Heart right ventricle (tissue), 16 donors: ENCODE measurements around the gene OR4E1. TPM values are rescaled to one million over a fixed set of nuclear protein-coding genes. Genes with fewer than 3 reads are reported as not detected.
A peak's percentile ranks its signal among the peaks of the same experiment; 100 is the strongest.

Source experiments
- ATAC-seq, 8 donors: fragments of 200-7000 bp; cut with Tn5 transposase; one replicate each; pipeline ENCODE4 v1.9.1; 2020; ENCODE audit warnings: mild to moderate bottlenecking in 8 of 8, moderate library complexity in 8 of 8, moderate number of reproducible peaks in 1 of 8
- DNase-seq, 2 donors: peaks; one replicate each; pipeline ENCODE4 v3.0.0-alpha.2; 2020
- H3K27ac ChIP-seq, 10 donors: fragments of 200-600 bp; sonication (generic) in 2 of 10; one replicate each; pipeline versions ENCODE4 v1.5.0 to v1.8.0; 2020 to 2022; ENCODE audit warnings: mild to moderate bottlenecking in 3 of 10
- H3K27me3 ChIP-seq, 7 donors: fragments of 200-600 bp; one replicate each; pipeline ENCODE4 v1.8.0; 2021 to 2022; ENCODE audit warnings: mild to moderate bottlenecking in 2 of 7
- H3K36me3 ChIP-seq, 9 donors: fragments of 200-600 bp; sonication (generic) in 1 of 9; one replicate each; pipeline versions ENCODE4 v1.5.0 to v1.8.0; 2020 to 2022; ENCODE audit warnings: mild to moderate bottlenecking in 2 of 9
- H3K4me1 ChIP-seq, 9 donors: fragments of 200-600 bp; sonication (generic) in 1 of 9; one replicate each; pipeline versions ENCODE4 v1.5.0 to v1.8.0; 2020 to 2022; ENCODE audit warnings: mild to moderate bottlenecking in 4 of 9
- H3K4me3 ChIP-seq, 10 donors: fragments of 200-600 bp; sonication (generic) in 2 of 10; one replicate each; pipeline versions ENCODE4 v1.5.0 to v1.8.0; 2020 to 2022; ENCODE audit warnings: mild to moderate bottlenecking in 7 of 10, moderate library complexity in 2 of 10
- H3K9me3 ChIP-seq, 11 donors: fragments of 200-600 bp in 10 of 11; sonication (generic) in 2 of 11; one replicate each; pipeline versions ENCODE4 v1.5.0 to v1.8.0; 2013 to 2022; ENCODE audit warnings: mild to moderate bottlenecking in 2 of 11, control low read depth in 1 of 11, moderate library complexity in 1 of 11
- WGBS, 2 donors: extraction: QIAGEN DNeasy Blood & Tissue Kit; methylation state at CpG; one replicate each; pipeline ENCODE4 v1.1.7; 2013; ENCODE audit warnings: inconsistent platforms in 1 of 2; 5-methylcytosine and 5-hydroxymethylcytosine counted together
- intact Hi-C, 10 donors: fragments of 100-400 bp; cut with DNase I; formaldehyde crosslinking; loops; one replicate each; pipeline versions ENCODE4 v1.11.1 to v1.14.2; 2022
- polyA plus RNA-seq, 2 donors: library from polyadenylated mRNA; stranded (reverse); fragments of 200-250 nt; gene quantifications; one replicate each; pipeline ENCODE4 v1.2.3, GENCODE V29; 2013
- total RNA-seq, 10 donors: library from RNA; stranded (reverse); fragmentation: NEBNext Ultra II Directional in 3 of 10; extraction: Animal tissue kit (Norgen Biotek cat#: 25700) in 3 of 10; gene quantifications; one replicate each; pipeline versions ENCODE4 v1.2.1 to v1.2.4, GENCODE V29; 2021 to 2023
- TF ChIP-seq, protein P1 (sequence below), 9 donors: fragments of 200-600 bp; sonication (generic) in 2 of 9; IDR thresholded peaks; one replicate each; pipeline versions ENCODE4 v1.5.0 to v1.8.0; 2021 to 2022; ENCODE audit warnings: antibody characterized with exemption in 9 of 9, mild to moderate bottlenecking in 5 of 9, moderate library complexity in 1 of 9
- donor health status: Arrhythmogenic right ventricular cardiomyopathy.
- donor health status: ischemic (EF 13 %, LVEDD 7.1; RV severe dilation, severe dysfunction).
- donor health status: healthy with polysubstance abuse.
- donor health status: DM: no; HTN: yes; CAD: no.
- donor health status: DM: no; HTN: no; CAD: no.
- donor health status: ischemic (EF 25% LVEDD 6.9; RV normal size, moderate dysfunction).
- donor health status: ischemic (EF 25% LVEDD 5.7; RV mildly dilated, moderate dysfunction).
- donor health status: healthy.
- donor health status: DM: yes; HTN: yes; CAD: no.
- donor health status: Ischemic cardiomyopathy.
- donor health status: ischemic (EF 35%, LVEDD 5.7; RV mildly dilated, moderate dysfunction).
- donor health status: nonischemic (EF 11% LVEDD 7.7; RV severe dilation, severe dysfunction).
- donor health status: DM: yes; HTN: yes; CAD: no.
- donor health status: PGD.
- donor health status: ischemic (EF 29% LVEDD 5.4; RV normal size, mild dysfunction).
- donor health status: nonischemic (EF 23%, LVEDD 6.1; RV moderate dilation, normal function).

OR4E1 gene
- total and polyA plus RNA-seq, 12 donors: 0.06 TPM; not detected in 11

DNA sequence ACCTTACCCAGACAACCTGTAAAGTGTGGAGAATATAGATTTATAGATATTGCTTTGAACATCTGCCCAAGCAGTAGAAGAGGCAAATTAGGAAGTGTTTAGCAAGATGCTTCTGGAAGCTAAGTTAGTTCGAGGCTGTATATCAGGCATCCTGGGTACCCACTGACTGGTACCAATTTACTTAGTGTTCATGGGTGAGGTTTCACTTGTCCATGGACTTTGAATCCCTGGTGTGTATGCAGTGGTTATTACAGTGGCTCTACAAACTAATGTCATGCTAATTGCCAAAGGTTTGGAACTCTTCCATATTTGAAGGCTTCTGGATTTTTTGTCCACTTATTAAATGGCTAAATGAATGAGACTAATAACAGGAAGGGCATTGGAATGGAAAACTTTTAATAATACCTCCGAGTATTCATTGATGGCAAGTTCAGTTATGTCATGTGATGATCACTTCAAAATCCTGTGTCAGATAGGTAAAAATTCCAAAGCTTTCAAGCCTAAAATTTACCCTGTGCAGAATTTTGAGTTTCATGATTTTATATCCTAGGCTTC, 20.2 kb downstream of the OR4E1 start, which contains the start of gene OR4E2:
Gene OR4E2 (plus strand): TSS at position 505 of the 555 bp plus-strand sequence. CDS start 11,248 bp downstream, outside the sequence.
- H3K27me3 ChIP-seq: no peaks in the 10 kb centered on the region
- H3K9me3 ChIP-seq: peaks cover 0 to 9% (median 0%) of the 10 kb centered on the region in 11 donors
- intact Hi-C loops: no loop called here
- peak within 1 kb of the TSS in 1 of 10 donors; percentile 31 for H3K27ac ChIP-seq
- ATAC-seq (no peak), DNase-seq (no peak)
- no peak within 1 kb of the TSS for H3K4me3 ChIP-seq
- no peaks in the 10 kb centered on the region for H3K36me3 ChIP-seq
- TF ChIP-seq, protein P1, sequence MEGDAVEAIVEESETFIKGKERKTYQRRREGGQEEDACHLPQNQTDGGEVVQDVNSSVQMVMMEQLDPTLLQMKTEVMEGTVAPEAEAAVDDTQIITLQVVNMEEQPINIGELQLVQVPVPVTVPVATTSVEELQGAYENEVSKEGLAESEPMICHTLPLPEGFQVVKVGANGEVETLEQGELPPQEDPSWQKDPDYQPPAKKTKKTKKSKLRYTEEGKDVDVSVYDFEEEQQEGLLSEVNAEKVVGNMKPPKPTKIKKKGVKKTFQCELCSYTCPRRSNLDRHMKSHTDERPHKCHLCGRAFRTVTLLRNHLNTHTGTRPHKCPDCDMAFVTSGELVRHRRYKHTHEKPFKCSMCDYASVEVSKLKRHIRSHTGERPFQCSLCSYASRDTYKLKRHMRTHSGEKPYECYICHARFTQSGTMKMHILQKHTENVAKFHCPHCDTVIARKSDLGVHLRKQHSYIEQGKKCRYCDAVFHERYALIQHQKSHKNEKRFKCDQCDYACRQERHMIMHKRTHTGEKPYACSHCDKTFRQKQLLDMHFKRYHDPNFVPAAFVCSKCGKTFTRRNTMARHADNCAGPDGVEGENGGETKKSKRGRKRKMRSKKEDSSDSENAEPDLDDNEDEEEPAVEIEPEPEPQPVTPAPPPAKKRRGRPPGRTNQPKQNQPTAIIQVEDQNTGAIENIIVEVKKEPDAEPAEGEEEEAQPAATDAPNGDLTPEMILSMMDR (IDR thresholded peaks at IDR 0.05): no peak
- WGBS, 2 donors: 64 to 69% methylated on average over 2 of the region's 2 CpGs
- peaks cover 0 to 11% (median 0%) of the 10 kb centered on the region in 9 donors for H3K4me1 ChIP-seq

DNA sequence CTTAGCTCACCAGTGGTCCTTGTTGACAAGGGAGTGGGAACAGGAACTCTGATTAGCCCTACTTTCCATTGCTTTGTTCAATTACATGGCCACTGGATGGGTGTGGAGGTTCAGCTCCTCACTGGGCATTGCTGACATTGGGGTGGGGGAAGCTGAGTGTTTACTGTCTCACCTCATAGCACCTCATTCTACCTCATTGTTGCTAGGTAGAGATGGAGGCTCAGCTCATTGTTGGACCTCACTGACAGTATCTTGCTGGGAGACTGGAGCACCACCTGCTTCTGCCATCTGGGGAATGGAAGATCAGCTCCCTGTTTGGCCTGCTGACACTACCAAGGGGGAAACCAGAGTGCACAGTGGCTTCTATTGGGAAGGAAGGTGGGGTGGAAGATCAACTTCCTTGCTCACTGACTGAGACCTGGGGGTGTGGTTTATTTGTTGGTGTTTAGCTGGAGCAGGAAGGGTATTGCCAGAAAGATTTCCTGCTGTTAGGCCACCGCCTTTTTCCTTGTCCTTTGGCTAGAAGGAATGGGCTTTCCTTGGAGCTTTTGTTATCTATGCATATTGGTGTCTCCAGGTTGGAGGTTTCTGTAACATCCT, 21.3 kb downstream of the OR4E1 start:
- H3K4me3 ChIP-seq: no peak overlapping the region
- WGBS, 2 donors: 35 to 53% methylated on average over 1 of the region's 1 CpG
- H3K27ac ChIP-seq: peak overlapping the region in 4 of 10 donors; percentile 19 to 43 (median 28)
- TF ChIP-seq, protein P1 (IDR thresholded peaks at IDR 0.05): no peak
- peak in 1 of 2 donors; percentile 6 for DNase-seq
- peak in 6 of 8 donors; percentile 35 to 71 (median 53) for ATAC-seq
- no peaks in the 10 kb centered on the region for H3K27me3 ChIP-seq
- H3K9me3 ChIP-seq: peaks cover 0 to 12% (median 0%) of the 10 kb centered on the region in 11 donors
- intact Hi-C loops: no loop called here
- H3K36me3 ChIP-seq: no peaks in the 10 kb centered on the region
- peaks cover 0 to 11% (median 0%) of the 10 kb centered on the region in 9 donors for H3K4me1 ChIP-seq

DNA sequence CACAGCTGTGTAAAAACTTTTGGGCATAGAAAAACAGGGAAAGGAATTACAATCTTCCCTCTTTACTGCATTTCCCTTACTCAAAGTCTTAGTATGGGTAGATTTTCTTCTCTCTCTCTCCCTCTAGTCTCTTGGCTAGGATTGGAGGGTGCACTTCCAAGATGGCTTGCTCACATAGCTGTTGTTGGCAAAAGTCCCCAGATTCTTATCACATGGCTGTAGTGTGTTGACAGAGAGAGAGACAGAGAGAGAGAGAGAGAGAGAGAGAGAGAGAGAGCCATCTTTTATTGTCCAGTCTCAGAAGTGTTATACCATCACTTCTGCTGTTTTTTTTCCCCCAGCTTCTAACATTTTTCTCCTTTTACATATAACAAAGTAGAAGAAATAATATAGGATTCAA, 26.2 kb downstream of the OR4E1 start:
- Histone ChIP-seq H3K27ac (no peak overlapping the region), H3K4me3 (no peak overlapping the region), H3K36me3 (no peaks in the 10 kb centered on the region), H3K27me3 (peaks cover 0 to 7% (median 0%) of the 10 kb centered on the region in 7 donors), H3K4me1 (peaks cover 0 to 4% (median 0%) of the 10 kb centered on the region in 9 donors), H3K9me3 (peaks cover 0 to 12% (median 0%) of the 10 kb centered on the region in 11 donors)
- ATAC-seq: no peak
- TF ChIP-seq, protein P1 (IDR thresholded peaks at IDR 0.05): no peak
- DNase-seq: no peak
- intact Hi-C loops: no loop called here

DNA sequence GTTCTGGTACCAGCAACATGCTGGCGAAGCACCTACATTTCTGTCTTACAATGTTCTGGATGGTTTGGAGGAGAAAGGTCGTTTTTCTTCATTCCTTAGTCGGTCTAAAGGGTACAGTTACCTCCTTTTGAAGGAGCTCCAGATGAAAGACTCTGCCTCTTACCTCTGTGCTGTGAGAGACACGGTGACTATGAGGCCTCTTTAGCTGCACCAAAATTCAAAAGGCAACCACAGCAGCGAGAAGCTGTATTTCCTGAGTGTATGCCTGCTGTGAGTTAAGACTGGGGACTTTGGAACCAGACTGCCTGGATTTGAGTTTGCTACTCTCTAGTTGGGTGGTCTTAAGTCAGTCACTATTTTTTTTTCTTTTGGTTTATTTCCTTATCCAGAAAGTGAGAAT, 30.2 kb downstream of the OR4E1 start:
- TF ChIP-seq, protein P1 (IDR thresholded peaks at IDR 0.05): no peak

More for the DNA sequence above, 30.2 kb downstream of the OR4E1 start:
- WGBS, 2 donors: 68 to 73% methylated on average over 5 of the region's 5 CpGs
- no peak overlapping the region for H3K27ac ChIP-seq
- no peak for DNase-seq
- intact Hi-C loops: no loop called here
- no peaks in the 10 kb centered on the region for H3K4me1 ChIP-seq
- no peaks in the 10 kb centered on the region for H3K36me3 ChIP-seq
- H3K9me3 ChIP-seq: peaks cover 0 to 6% (median 0%) of the 10 kb centered on the region in 11 donors
- no peak for ATAC-seq
- H3K4me3 ChIP-seq: no peak overlapping the region
- peaks cover 0 to 7% (median 0%) of the 10 kb centered on the region in 7 donors for H3K27me3 ChIP-seq
